ENCODE measurements around the gene SPATA46. TPM values are rescaled to one million over a fixed set of nuclear protein-coding genes. Genes with fewer than 3 reads are reported as not detected.

The SPATA46 gene
- total RNA-seq, 4 donors from 2014 or later: not detected

GRCh38 chr1:162387226-162388082, 10.8 kb upstream of the SPATA46 start:
- Histone ChIP-seq H3K36me3 (no peaks in the 10 kb centered on the region), H3K4me3 (no peak overlapping the region), H3K27ac (no peak overlapping the region), H3K9me3 (no peaks in the 10 kb centered on the region), H3K4me1 (peaks cover 6 to 32% (median 12%) of the 10 kb centered on the region in 4 donors), H3K27me3 (no peaks in the 10 kb centered on the region)
- no peak for DNase-seq
- TF ChIP-seq CTCF (IDR thresholded peaks at IDR 0.05): no peak
- 82 to 89% methylated on average over 18 to 20 of the region's 20 CpGs for WGBS, 2 donors (ENCODE audit: low coverage in 1 of 2)
- in situ Hi-C loops (cut with MboI; ENCODE audit: low pct_ligation_motif_present in 1 of 4, low pct_unique_long_range_greater_than_20kb in 1 of 4, low sequenced_read_pairs in 3 of 4) (loop anchor here in 2 of 4 donors (10.0 to 25.0 kb wide), 2 partner anchors 333 to 600 kb away; no protein-coding TSS in a partner anchor), intact Hi-C loops (cut with DNase I; ENCODE audit: low total_unique reads) (no loop called here)

- in situ Hi-C loops (cut with MboI; ENCODE audit: low pct_ligation_motif_present in 1 of 4, low pct_unique_long_range_greater_than_20kb in 1 of 4, low sequenced_read_pairs in 3 of 4): loop anchor here in 2 of 4 donors (10.0 to 25.0 kb wide), 2 partner anchors 332 to 599 kb away; no protein-coding TSS in a partner anchor
- DNase-seq: no peak
- intact Hi-C loops (cut with DNase I; ENCODE audit: low total_unique reads): no loop called here
These were observed 9.9 kb upstream of the SPATA46 start for GRCh38 chr1:162386292-162387225.

GRCh38 chr1:162385702-162386101, 9.0 kb upstream of the SPATA46 start:
- intact Hi-C loops (cut with DNase I; ENCODE audit: low total_unique reads): no loop called here
- H3K27me3 ChIP-seq: no peaks in the 10 kb centered on the region
- no peak for DNase-seq
- H3K27ac ChIP-seq: no peak overlapping the region
- peaks cover 18 to 40% (median 24%) of the 10 kb centered on the region in 4 donors for H3K4me1 ChIP-seq
- 82% methylated on average over 3 of the region's 3 CpGs; no CpG with 5 or more reads in 1 of the 2 donors for WGBS, 2 donors (ENCODE audit: low coverage in 1 of 2)
- no peak overlapping the region for H3K4me3 ChIP-seq
- H3K36me3 ChIP-seq: no peaks in the 10 kb centered on the region
- in situ Hi-C loops (cut with MboI; ENCODE audit: low pct_ligation_motif_present in 1 of 4, low pct_unique_long_range_greater_than_20kb in 1 of 4, low sequenced_read_pairs in 3 of 4): loop anchor here in 2 of 4 donors (10.0 to 25.0 kb wide), 2 partner anchors 331 to 598 kb away; no protein-coding TSS in a partner anchor
- TF ChIP-seq EP300 (IDR thresholded peaks at IDR 0.05; ENCODE audit: low read depth) (no peak), CTCF (IDR thresholded peaks at IDR 0.05) (no peak), POLR2AphosphoS5 (IDR thresholded peaks at IDR 0.05) (no peak), POLR2A (IDR thresholded peaks at IDR 0.05) (no peak)
- H3K9me3 ChIP-seq: no peaks in the 10 kb centered on the region

More at GRCh38 chr1:162386292-162387225, 9.9 kb upstream of the SPATA46 start:
- WGBS, 2 donors (ENCODE audit: low coverage in 1 of 2): 71 to 88% methylated on average over 2 to 8 of the region's 8 CpGs
- H3K4me3 ChIP-seq: no peak overlapping the region
- H3K36me3 ChIP-seq: no peaks in the 10 kb centered on the region
- H3K4me1 ChIP-seq: peaks cover 12 to 36% (median 20%) of the 10 kb centered on the region in 4 donors
- no peaks in the 10 kb centered on the region for H3K27me3 ChIP-seq
- no peak for TF ChIP-seq POLR2A (IDR thresholded peaks at IDR 0.05)
- H3K27ac ChIP-seq: no peak overlapping the region
- no peaks in the 10 kb centered on the region for H3K9me3 ChIP-seq

GRCh38 chr1:162385280-162385623, 8.6 kb upstream of the SPATA46 start:
- peaks cover 19 to 43% (median 26%) of the 10 kb centered on the region in 4 donors for H3K4me1 ChIP-seq
- 70 to 75% methylated on average over 2 to 3 of the region's 3 CpGs for WGBS, 2 donors (ENCODE audit: low coverage in 1 of 2)
- in situ Hi-C loops (cut with MboI; ENCODE audit: low pct_ligation_motif_present in 1 of 4, low pct_unique_long_range_greater_than_20kb in 1 of 4, low sequenced_read_pairs in 3 of 4): loop anchor here in 2 of 4 donors (10.0 to 25.0 kb wide), 2 partner anchors 330 to 598 kb away; no protein-coding TSS in a partner anchor

More at GRCh38 chr1:162385280-162385623, 8.6 kb upstream of the SPATA46 start:
- intact Hi-C loops (cut with DNase I; ENCODE audit: low total_unique reads): no loop called here
- no peak overlapping the region for H3K4me3 ChIP-seq
- H3K9me3 ChIP-seq: no peaks in the 10 kb centered on the region
- H3K27me3 ChIP-seq: no peaks in the 10 kb centered on the region
- DNase-seq: no peak
- TF ChIP-seq POLR2A (IDR thresholded peaks at IDR 0.05): no peak
- TF ChIP-seq CTCF (IDR thresholded peaks at IDR 0.05): no peak
- TF ChIP-seq POLR2AphosphoS5 (IDR thresholded peaks at IDR 0.05): no peak
- no peak overlapping the region for H3K27ac ChIP-seq
- no peaks in the 10 kb centered on the region for H3K36me3 ChIP-seq
